H9 (cell line): ENCODE results near the gene NAT14. TPM values are rescaled to one million over a fixed set of nuclear protein-coding genes. Genes with fewer than 3 reads are reported as not detected.

Experiments used
- DNase-seq: peaks from one replicate; pipeline ENCODE4 v3.0.0-alpha.2; 2017
- H2AFZ ChIP-seq: one replicate; pipeline ENCODE4 v1.6.1; 2013; ENCODE audit warnings: mild to moderate bottlenecking, low read length, control low read depth, moderate library complexity
- H2AK5ac ChIP-seq: 2 replicates; pipeline ENCODE4 v1.6.1; 2013; ENCODE audit warnings: low read length, control low read depth, mixed read lengths; ENCODE audit not compliant: insufficient read length
- H2BK120ac ChIP-seq: one replicate; pipeline ENCODE4 v1.6.1; 2013; ENCODE audit warnings: low read depth, mild to moderate bottlenecking, low read length, control low read depth, inconsistent platforms; ENCODE audit not compliant: poor library complexity, severe bottlenecking
- H2BK12ac ChIP-seq: 2 replicates; pipeline ENCODE4 v1.6.1; 2013; ENCODE audit warnings: low read length, control low read depth, mixed read lengths, low read depth; ENCODE audit not compliant: insufficient read length
- H2BK15ac ChIP-seq: 2 replicates; pipeline ENCODE4 v1.6.1; 2013; ENCODE audit warnings: low read depth, low read length, control low read depth
- H2BK20ac ChIP-seq: one replicate; pipeline ENCODE4 v1.6.1; 2013; ENCODE audit warnings: low read depth, mild to moderate bottlenecking, low read length, control low read depth, inconsistent platforms; ENCODE audit not compliant: poor library complexity, severe bottlenecking
- H2BK5ac ChIP-seq: 2 replicates; pipeline ENCODE4 v1.6.1; 2013; ENCODE audit warnings: low read length, control low read depth, mixed read lengths; ENCODE audit not compliant: insufficient read length
- H3K14ac ChIP-seq: 2 replicates; pipeline ENCODE4 v1.6.1; 2013; ENCODE audit warnings: low read length, control low read depth; ENCODE audit not compliant: insufficient read depth
- H3K18ac ChIP-seq: 2 replicates; pipeline ENCODE4 v1.6.1; 2013; ENCODE audit warnings: low read depth, mild to moderate bottlenecking, mixed read lengths, low read length, control low read depth; ENCODE audit not compliant: insufficient read length
- H3K23ac ChIP-seq: 2 replicates; pipeline ENCODE4 v1.6.1; 2013; ENCODE audit warnings: low read length, control low read depth, mixed read lengths, low read depth; ENCODE audit not compliant: insufficient read length
- H3K23me2 ChIP-seq: 2 replicates; pipeline ENCODE4 v1.6.1; 2013; ENCODE audit warnings: low read depth, mild to moderate bottlenecking, mixed read lengths, low read length, control low read depth; ENCODE audit not compliant: insufficient read length, poor library complexity, severe bottlenecking
- H3K27ac ChIP-seq: 2 replicates; pipeline ENCODE4 v1.5.1; 2013; ENCODE audit warnings: low read length, control low read depth, mixed read lengths, low read depth; ENCODE audit not compliant: insufficient read length
- H3K27me3 ChIP-seq: 2 replicates; pipeline ENCODE4 v1.6.1; 2013; ENCODE audit warnings: low read length, control low read depth, inconsistent platforms; ENCODE audit not compliant: insufficient read depth
- H3K4ac ChIP-seq: 2 replicates; pipeline ENCODE4 v1.6.1; 2013; ENCODE audit warnings: low read depth, mild to moderate bottlenecking, control low read depth, inconsistent platforms, low read length, moderate library complexity
- H3K4me1 ChIP-seq: 2 replicates; pipeline ENCODE4 v1.6.1; 2013; ENCODE audit warnings: low read length, control low read depth, inconsistent platforms; ENCODE audit not compliant: insufficient read depth
- H3K4me2 ChIP-seq: 2 replicates; pipeline ENCODE4 v1.6.1; 2013; ENCODE audit warnings: low read length, control low read depth, mixed read lengths; ENCODE audit not compliant: insufficient read length, insufficient read depth
- H3K56ac ChIP-seq: 2 replicates; pipeline ENCODE4 v1.6.1; 2013; ENCODE audit warnings: low read depth, mild to moderate bottlenecking, mixed read lengths, low read length, control low read depth; ENCODE audit not compliant: insufficient read length
- H3K79me1 ChIP-seq: 2 replicates; pipeline ENCODE4 v1.6.1; 2013; ENCODE audit warnings: low read depth, mild to moderate bottlenecking, moderate library complexity, low read length, control low read depth, inconsistent platforms; ENCODE audit not compliant: insufficient read depth, poor library complexity, severe bottlenecking
- H3K79me2 ChIP-seq: 2 replicates; pipeline ENCODE4 v1.6.1; 2013; ENCODE audit warnings: low read length, control low read depth, inconsistent platforms; ENCODE audit not compliant: insufficient read depth
- H3K9ac ChIP-seq: 2 replicates; pipeline ENCODE4 v1.6.1; 2013; ENCODE audit warnings: low read length, control low read depth, mixed read lengths; ENCODE audit not compliant: insufficient read length; ENCODE audit errors: extremely low read depth
- H3K9me3 ChIP-seq: one replicate; pipeline ENCODE4 v1.6.1; 2013; ENCODE audit warnings: low read depth, low read length, inconsistent platforms; ENCODE audit not compliant: control insufficient read depth
- H3T11ph ChIP-seq: one replicate; pipeline ENCODE4 v1.6.1; 2013; ENCODE audit warnings: mild to moderate bottlenecking, low read length, control low read depth, inconsistent platforms
- H4K20me1 ChIP-seq: one replicate; pipeline ENCODE4 v1.6.1; 2013; ENCODE audit not compliant: control insufficient read depth, insufficient read length, insufficient read depth
- H4K5ac ChIP-seq: 2 replicates; pipeline ENCODE4 v1.6.1; 2013; ENCODE audit warnings: low read depth, mild to moderate bottlenecking, mixed read lengths, low read length, control low read depth; ENCODE audit not compliant: insufficient read length
- H4K8ac ChIP-seq: replicated peaks from 2 replicates; pipeline ENCODE4 v1.6.1; 2013; ENCODE audit warnings: low read length, control low read depth, mixed read lengths, low read depth; ENCODE audit not compliant: insufficient read length
- H4K91ac ChIP-seq: 2 replicates; pipeline ENCODE4 v1.6.1; 2013; ENCODE audit warnings: low read depth, mild to moderate bottlenecking, moderate library complexity, mixed read lengths, low read length, control low read depth; ENCODE audit not compliant: insufficient read length
- H3K27ac Mint-ChIP-seq, 3 experiments: 2 replicates in 2 of 3; 3 replicates in 1 of 3; pipeline ENCODE4 v1.8.0; 2020 to 2021; ENCODE audit warnings: mixed read lengths in 3 of 3, mild to moderate bottlenecking in 1 of 3, moderate library complexity in 1 of 3
- H3K27me3 Mint-ChIP-seq: 2 replicates; pipeline ENCODE4 v1.8.0; 2021; ENCODE audit warnings: low read depth, mild to moderate bottlenecking, moderate library complexity, mixed read lengths
- H3K36me3 Mint-ChIP-seq, 3 experiments: 2 replicates in 2 of 3; 3 replicates in 1 of 3; pipeline ENCODE4 v1.8.0; 2020 to 2021; ENCODE audit warnings: low read depth in 3 of 3, mixed read lengths in 3 of 3; ENCODE audit not compliant: insufficient read depth in 1 of 3
- H3K4me1 Mint-ChIP-seq, 2 experiments: 2 replicates each; pipeline ENCODE4 v1.8.0; 2020; ENCODE audit warnings: mixed read lengths in 2 of 2
- H3K4me3 Mint-ChIP-seq, 2 experiments: 2 replicates in 1 of 2; 3 replicates in 1 of 2; pipeline ENCODE4 v1.8.0; 2020 to 2021; ENCODE audit warnings: mild to moderate bottlenecking in 2 of 2, mixed read lengths in 2 of 2, moderate library complexity in 1 of 2
- H3K9me3 Mint-ChIP-seq, 2 experiments: 2 replicates in 1 of 2; 3 replicates in 1 of 2; pipeline ENCODE4 v1.8.0; 2020; ENCODE audit warnings: mild to moderate bottlenecking in 2 of 2, mixed read lengths in 2 of 2, moderate library complexity in 1 of 2
- WGBS: extraction: QIAGEN DNeasy Blood & Tissue Kit; methylation state at CpG from one replicate; pipeline ENCODE4 v1.1.7; 2013; ENCODE audit warnings: missing lambda C conversion rate, low lambda C conversion rate, mixed read lengths; ENCODE audit not compliant: insufficient read length; ENCODE audit errors: extremely low coverage; 5-methylcytosine and 5-hydroxymethylcytosine counted together
- total RNA-seq: library from RNA; stranded (reverse); gene quantifications from 2 replicates; pipeline ENCODE4 v1.2.1, GENCODE V29; 2021
- TF ChIP-seq, protein P1 (sequence below): fragments of 200-600 bp; sonication (generic); conservative IDR thresholded peaks from 3 replicates; pipeline ENCODE4 v1.8.0; 2021; ENCODE audit warnings: antibody characterized with exemption, mild to moderate bottlenecking

The NAT14 gene
- total RNA-seq, 1 experiment from 2014 or later = 51.2 TPM

DNA sequence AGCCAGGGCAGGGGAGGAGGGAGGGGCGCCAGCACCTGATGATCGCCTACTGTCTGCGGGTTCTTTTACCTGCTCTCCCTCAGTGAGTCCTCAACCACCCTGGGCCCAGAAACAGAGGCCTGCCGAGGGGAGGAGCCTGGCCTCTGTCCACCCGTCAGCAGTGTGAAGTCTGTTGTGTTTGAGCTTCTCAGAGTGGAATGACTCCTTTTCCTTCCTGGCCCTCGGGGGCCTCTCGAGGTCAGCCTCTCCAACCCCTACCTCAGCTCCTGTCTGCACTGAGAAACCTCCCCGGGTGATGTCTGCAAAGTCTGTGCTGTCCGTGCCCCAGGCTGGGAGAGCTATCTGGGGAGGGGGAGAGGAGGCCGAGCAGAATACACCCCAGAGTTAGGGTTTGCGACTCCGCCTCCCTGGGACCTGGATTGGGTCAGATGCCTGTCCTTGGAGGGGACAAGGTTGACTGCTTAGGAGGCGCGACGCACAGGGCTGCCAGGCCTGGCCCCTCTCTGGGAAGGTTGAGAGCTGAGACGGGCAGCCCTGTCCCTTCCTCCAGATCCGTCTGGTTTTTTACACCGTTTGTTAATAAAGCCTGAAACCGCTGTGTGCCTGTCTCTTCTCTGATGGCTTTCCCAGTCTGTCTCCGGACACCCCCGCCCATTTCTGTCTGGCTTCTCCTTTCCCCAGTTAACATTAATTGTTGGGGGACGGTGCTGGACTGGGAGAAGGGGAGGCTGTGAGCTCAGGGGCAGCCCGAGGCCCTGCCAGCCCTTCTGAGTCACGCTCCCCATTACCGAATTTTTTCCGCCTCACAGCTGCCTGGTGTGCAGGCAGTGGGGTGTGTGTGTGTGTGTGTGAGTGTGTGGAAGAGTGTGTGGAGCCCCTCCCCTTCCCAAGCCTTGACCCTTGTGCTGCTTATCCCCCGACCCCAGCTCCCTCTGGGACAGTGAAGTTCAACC is 2.3 kb downstream of the NAT14 start:
- Histone ChIP-seq H2BK20ac (no peak overlapping the region), H3K9me3 (no peaks in the 10 kb centered on the region), H2BK5ac (no peak overlapping the region), H3K9ac (no peak overlapping the region), H2BK120ac (no peak overlapping the region), H2AFZ (no peak overlapping the region), H4K5ac (no peak overlapping the region), H2AK5ac (no peak overlapping the region), H3K4me1 (peaks cover 3% of the 10 kb centered on the region), H3K18ac (no peak overlapping the region), H3K14ac (no peak overlapping the region), H3K27me3 (no peaks in the 10 kb centered on the region), H2BK12ac (no peak overlapping the region), H3K79me1 (no peaks in the 10 kb centered on the region), H3K79me2 (no peaks in the 10 kb centered on the region), H4K8ac (no peak overlapping the region), H3K23ac (no peak overlapping the region), H3T11ph (no peak overlapping the region), H4K91ac (no peak overlapping the region), H3K23me2 (peaks cover 8% of the 10 kb centered on the region), H3K27ac (no peak overlapping the region), H3K56ac (no peak overlapping the region), H3K4me2 (peak overlapping the region; percentile 15), H3K4ac (no peak overlapping the region), H2BK15ac (no peak overlapping the region), H4K20me1 (no peaks in the 10 kb centered on the region)
- Mint-ChIP-seq H3K27ac (peak overlapping the region; percentile 15 to 92 (median 73); a peak in 4 of 7 replicates), H3K4me3 (peak overlapping the region; percentile 41 to 54), H3K27me3 (peaks cover 6% of the 10 kb centered on the region), H3K4me1 (peaks cover 14 to 32% of the 10 kb centered on the region in 2 experiments), H3K9me3 (no peaks in the 10 kb centered on the region), H3K36me3 (peaks cover 0 to 8% (median 2%) of the 10 kb centered on the region in 3 experiments; a peak in 5 of 7 replicates)
- no peak for DNase-seq
- TF ChIP-seq, protein P1, sequence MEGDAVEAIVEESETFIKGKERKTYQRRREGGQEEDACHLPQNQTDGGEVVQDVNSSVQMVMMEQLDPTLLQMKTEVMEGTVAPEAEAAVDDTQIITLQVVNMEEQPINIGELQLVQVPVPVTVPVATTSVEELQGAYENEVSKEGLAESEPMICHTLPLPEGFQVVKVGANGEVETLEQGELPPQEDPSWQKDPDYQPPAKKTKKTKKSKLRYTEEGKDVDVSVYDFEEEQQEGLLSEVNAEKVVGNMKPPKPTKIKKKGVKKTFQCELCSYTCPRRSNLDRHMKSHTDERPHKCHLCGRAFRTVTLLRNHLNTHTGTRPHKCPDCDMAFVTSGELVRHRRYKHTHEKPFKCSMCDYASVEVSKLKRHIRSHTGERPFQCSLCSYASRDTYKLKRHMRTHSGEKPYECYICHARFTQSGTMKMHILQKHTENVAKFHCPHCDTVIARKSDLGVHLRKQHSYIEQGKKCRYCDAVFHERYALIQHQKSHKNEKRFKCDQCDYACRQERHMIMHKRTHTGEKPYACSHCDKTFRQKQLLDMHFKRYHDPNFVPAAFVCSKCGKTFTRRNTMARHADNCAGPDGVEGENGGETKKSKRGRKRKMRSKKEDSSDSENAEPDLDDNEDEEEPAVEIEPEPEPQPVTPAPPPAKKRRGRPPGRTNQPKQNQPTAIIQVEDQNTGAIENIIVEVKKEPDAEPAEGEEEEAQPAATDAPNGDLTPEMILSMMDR = no peak
- no CpG with 5 or more reads among the region's 27 CpGs for WGBS
